ENCODE data around the gene EEF1AKMT3. TPM values are rescaled to one million over a fixed set of nuclear protein-coding genes. Genes with fewer than 3 reads are reported as not detected.
A peak's percentile ranks its signal among the peaks of the same experiment; 100 is the strongest.

The EEF1AKMT3 gene
- total and polyA plus RNA-seq, 7 donors, result 0.62 to 2.0 (median 1.3) TPM

DNA sequence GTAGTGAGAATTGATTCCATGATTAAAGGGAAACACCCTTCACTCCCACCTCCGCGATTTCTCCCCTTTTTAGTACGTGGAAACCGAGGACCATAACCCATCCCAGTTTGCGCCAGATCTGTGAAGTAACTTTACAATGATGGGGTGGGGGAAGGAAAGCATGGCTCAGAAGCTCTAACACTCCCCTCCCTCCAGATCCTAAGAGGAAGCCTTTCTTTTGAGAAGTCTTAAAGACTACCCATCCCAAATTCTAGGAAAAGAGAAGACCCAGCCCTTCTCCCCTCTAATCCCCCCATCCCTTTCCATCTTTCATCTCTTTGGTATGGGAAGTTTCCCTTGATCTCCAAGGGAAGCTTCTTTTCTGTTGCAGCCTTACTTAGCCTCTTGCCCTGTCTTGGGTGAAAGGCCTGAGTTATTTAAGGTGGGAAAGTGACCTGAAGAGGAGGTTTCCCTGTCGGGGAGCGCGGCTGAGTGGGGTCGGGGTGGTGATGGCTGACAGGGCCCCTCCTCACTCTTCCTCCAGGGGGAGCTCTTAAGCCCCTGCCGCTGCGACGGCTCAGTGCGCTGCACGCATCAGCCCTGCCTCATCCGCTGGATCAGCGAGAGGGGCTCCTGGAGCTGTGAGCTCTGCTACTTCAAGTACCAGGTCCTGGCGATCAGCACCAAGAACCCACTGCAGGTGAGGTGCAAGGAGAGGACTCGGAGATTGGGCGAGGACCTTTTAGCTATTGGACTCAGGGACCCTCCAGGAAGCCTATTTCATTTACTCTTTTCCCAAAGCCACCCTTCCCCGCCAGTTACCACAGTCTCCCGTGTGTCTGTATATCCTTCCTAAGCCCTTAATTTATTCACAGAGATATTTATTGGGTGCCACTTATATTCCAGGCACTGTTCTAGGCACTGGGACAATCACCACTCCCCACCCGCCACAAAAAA, 15.7 kb upstream of the EEF1AKMT3 start:
- Histone ChIP-seq H3K36me3 (ENCODE audit: insufficient read depth in 1 of 2, low read depth in 1 of 2) (peaks cover 0 to 21% of the 10 kb centered on the region in 2 donors), H3K9me3 (no peaks in the 10 kb centered on the region), H3K4me3 (peak overlapping the region; percentile 72), H3K27ac (no peak overlapping the region), H3K4me1 (peaks cover 9% of the 10 kb centered on the region), H3K27me3 (ENCODE audit: insufficient read depth in 3 of 3, low read length in 2 of 3) (peaks cover 0 to 6% (median 0%) of the 10 kb centered on the region in 3 donors)
- no peak for ATAC-seq
- peak in 1 of 2 donors; percentile 65 for DNase-seq
- intact Hi-C loops (cut with DNase I), result no loop called here
- 61 to 68% (median 66%) methylated on average over 22 of the region's 22 CpGs for WGBS, 3 donors
- TF ChIP-seq, protein P1, sequence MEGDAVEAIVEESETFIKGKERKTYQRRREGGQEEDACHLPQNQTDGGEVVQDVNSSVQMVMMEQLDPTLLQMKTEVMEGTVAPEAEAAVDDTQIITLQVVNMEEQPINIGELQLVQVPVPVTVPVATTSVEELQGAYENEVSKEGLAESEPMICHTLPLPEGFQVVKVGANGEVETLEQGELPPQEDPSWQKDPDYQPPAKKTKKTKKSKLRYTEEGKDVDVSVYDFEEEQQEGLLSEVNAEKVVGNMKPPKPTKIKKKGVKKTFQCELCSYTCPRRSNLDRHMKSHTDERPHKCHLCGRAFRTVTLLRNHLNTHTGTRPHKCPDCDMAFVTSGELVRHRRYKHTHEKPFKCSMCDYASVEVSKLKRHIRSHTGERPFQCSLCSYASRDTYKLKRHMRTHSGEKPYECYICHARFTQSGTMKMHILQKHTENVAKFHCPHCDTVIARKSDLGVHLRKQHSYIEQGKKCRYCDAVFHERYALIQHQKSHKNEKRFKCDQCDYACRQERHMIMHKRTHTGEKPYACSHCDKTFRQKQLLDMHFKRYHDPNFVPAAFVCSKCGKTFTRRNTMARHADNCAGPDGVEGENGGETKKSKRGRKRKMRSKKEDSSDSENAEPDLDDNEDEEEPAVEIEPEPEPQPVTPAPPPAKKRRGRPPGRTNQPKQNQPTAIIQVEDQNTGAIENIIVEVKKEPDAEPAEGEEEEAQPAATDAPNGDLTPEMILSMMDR (IDR thresholded peaks at IDR 0.05), result peak; percentile 32

DNA sequence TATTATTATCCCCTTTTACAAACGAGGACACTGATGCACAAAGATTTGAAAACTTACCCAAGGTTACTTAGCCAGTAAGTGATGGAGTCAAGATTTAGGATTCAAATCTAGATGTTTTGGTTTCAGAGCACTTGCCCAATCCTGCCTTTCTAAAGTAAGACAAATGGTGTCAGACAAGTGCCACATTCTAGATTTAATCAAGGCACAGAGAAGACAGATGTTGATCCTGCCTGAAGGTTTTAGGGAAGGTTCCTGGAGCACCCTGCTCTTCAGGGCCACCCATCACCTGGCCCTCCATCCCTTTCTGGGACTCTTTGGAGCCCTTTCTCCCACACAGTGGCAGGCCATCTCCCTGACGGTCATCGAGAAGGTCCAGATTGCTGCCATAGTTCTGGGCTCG, 14.6 kb upstream of the EEF1AKMT3 start:
- H3K27me3 ChIP-seq (ENCODE audit: insufficient read depth in 3 of 3, low read length in 2 of 3), result peaks cover 0 to 17% (median 1%) of the 10 kb centered on the region in 3 donors
- DNase-seq, result no peak
- H3K4me1 ChIP-seq, result peaks cover 9% of the 10 kb centered on the region
- WGBS, 3 donors, result 87 to 91% (median 89%) methylated on average over 4 of the region's 4 CpGs
- TF ChIP-seq, protein P1 (IDR thresholded peaks at IDR 0.05), result no peak
- peaks cover 0 to 21% of the 10 kb centered on the region in 2 donors for H3K36me3 ChIP-seq (ENCODE audit: insufficient read depth in 1 of 2, low read depth in 1 of 2)
- no peaks in the 10 kb centered on the region for H3K9me3 ChIP-seq
- no peak overlapping the region for H3K27ac ChIP-seq
- H3K4me3 ChIP-seq, result no peak overlapping the region
- intact Hi-C loops (cut with DNase I), result no loop called here
- no peak for ATAC-seq

- TF ChIP-seq, protein P1 (IDR thresholded peaks at IDR 0.05), result no peak
- WGBS, 3 donors, result 90 to 93% (median 92%) methylated on average over 24 to 25 of the region's 25 CpGs
- Histone ChIP-seq H3K4me1 (peaks cover 9% of the 10 kb centered on the region), H3K36me3 (ENCODE audit: insufficient read depth in 1 of 2, low read depth in 1 of 2) (peaks cover 0 to 21% of the 10 kb centered on the region in 2 donors), H3K9me3 (no peaks in the 10 kb centered on the region), H3K27ac (no peak overlapping the region), H3K27me3 (ENCODE audit: insufficient read depth in 3 of 3, low read length in 2 of 3) (peaks cover 0 to 27% (median 2%) of the 10 kb centered on the region in 3 donors), H3K4me3 (no peak overlapping the region)
- ATAC-seq (no peak), DNase-seq (no peak)
- intact Hi-C loops (cut with DNase I), result no loop called here
Measured at GRCh38 chr12:57758552-57759359, 13.7 kb upstream of the EEF1AKMT3 start.

DNA sequence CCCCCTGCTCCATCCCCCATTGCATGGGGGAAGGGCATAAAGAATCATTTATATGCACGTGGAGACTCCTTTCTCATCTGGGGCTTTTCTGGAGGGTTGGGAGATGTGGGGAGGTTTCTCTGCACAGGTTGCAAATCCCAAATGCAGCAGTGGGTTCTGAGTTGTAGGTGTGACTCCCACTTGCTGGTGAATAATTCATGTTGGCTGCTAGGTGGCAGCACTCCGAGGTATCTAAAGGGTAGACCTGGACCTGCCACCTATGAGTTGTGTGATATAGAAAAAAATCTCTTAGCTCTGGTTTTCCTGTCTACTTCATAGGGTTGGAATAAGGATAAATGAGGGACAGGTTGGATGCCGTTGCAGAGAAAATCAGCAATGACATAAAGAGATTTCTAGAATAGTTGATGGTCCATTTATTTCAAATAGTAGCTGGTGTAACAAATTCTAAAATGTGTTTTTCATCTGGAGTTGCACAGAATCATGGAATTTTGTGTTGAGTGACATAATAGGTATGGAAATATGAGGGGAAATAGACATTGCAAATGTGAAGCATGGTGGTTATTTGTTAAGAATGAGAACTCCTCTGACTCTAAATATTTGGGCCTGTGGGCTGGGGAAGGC, 12.9 kb upstream of the EEF1AKMT3 start:
- Histone ChIP-seq H3K27me3 (ENCODE audit: insufficient read depth in 3 of 3, low read length in 2 of 3) (peaks cover 0 to 34% (median 7%) of the 10 kb centered on the region in 3 donors), H3K4me3 (no peak overlapping the region), H3K27ac (no peak overlapping the region), H3K9me3 (no peaks in the 10 kb centered on the region), H3K4me1 (peaks cover 8% of the 10 kb centered on the region), H3K36me3 (ENCODE audit: insufficient read depth in 1 of 2, low read depth in 1 of 2) (peaks cover 0 to 21% of the 10 kb centered on the region in 2 donors)
- intact Hi-C loops (cut with DNase I), result no loop called here
- TF ChIP-seq, protein P1 (IDR thresholded peaks at IDR 0.05), result peak; percentile 33
- DNase-seq, result no peak
- WGBS, 3 donors, result 38 to 47% (median 44%) methylated on average over 3 of the region's 3 CpGs
- peak in 2 of 4 donors; percentile 32 to 44 for ATAC-seq
